NCI-H1048 (cell line): Measurements from ENCODE around the gene ZAR1L.

Source experiments
- DNase-seq: peaks from one replicate; lab custom pipeline; 2025; lab: John Stamatoyannopoulos, UW

The ZAR1L gene

DNA sequence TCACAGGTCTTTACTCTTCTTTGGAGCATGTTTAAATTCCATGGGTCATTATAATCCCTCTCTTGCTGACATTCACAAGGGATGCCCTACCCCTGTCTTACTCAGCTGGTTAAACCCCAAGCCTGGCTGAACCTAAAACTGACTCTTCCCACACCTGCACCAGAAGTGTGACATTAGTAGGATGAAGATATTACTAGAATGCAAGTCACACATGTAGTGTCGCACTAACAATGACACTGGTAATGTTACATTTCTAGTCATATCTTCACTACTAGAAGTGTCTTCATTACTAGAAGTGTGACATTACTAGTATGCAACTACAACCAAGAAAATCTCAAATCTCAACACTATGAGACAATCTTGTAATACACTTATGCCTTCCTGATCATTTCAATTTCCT, 14.2 kb downstream of the ZAR1L start:
- DNase-seq = no peak

DNA sequence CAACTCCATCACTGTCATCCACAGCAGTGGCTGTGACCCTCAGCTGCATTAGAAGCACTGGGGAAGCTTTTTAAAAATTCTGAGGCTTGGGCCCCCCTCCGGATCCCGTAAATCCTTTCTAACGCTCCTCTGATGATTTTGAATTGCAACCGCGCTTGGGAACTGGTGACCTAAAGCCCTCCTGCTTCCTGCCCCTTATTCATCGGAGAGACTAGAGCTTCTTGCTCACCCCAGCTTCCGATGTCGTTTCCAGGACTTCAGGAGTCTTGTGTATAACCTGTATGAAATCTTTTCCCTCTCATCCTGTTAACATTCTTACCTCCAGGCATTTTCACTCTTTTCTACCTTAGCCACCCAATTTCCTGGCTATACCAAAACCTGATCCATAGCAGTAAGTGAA, 14.8 kb downstream of the ZAR1L start:
- DNase-seq = no peak

DNA sequence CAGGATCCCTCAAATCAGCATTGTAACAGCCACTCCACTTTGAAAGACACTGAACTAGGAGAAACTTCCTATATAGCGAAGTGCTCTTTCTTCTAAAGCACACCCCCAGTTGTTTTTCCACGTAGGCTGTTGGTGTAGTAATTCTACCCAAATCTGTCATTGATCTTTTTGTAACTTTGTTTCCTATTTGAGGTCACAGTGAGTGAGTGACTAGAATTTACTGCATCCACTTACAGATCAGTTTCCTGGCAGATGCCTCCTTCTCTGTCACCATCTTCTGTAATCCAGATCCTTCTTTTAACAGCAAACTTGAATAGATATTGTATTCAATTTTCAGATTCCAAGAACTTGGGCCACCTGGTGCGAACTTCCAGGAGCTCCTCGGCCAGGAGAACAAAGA, 15.3 kb downstream of the ZAR1L start:
- no peak for DNase-seq

DNA sequence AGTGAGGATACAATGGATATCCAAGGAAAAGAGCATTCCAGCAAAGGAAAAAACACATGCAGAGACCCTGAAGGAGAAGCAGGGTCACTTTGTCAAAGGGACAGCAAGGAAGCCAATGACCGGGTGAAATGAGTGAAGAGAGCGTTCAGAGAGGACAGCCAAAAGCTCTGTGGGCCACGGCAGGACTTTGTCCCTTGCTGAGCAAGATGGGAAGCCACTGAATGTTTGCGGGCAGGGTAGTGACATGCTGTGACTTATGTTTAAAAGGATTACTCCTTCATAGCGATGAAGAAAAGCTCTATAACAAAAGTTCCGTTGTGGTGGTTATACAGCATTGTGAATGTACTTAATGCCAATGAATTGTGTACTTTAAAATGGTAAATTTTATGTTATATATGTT, 16.5 kb downstream of the ZAR1L start:
- DNase-seq = no peak

DNA sequence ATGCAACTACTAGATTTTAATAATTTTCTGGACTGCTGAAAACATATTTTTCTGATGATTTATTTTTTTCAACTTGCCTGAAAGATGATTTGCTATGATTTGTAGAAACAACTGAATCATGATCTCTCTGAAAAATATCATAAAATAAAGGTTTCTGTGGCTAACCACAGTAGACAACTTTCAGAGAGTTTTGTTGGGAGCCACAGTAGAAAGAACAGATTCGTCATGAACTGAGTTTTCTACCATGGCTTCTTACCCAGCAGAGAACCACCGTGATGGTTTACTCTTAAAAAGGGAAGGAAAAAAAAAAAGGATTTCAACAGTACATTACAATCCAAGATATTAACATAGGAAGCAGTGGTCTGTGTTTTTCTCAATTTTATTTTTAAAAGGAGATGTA, 18.0 kb downstream of the ZAR1L start:
- DNase-seq = no peak

DNA sequence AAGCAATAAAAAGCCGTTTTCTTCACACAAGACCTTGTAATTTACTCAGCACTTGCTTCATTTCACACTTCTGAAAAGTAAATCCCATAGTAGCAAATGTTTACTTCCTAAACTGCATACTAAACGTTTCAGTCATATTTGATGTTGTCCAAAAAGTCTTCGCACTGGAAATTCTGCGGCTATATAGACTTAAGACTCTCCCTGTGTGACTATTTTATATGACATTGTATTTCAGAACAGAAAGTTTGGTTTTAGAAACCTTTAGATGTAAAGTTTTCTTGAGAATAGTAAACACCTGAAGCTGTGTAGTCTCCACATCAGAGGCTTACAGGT, 29.6 kb downstream of the ZAR1L start:
- DNase-seq = no peak

DNA sequence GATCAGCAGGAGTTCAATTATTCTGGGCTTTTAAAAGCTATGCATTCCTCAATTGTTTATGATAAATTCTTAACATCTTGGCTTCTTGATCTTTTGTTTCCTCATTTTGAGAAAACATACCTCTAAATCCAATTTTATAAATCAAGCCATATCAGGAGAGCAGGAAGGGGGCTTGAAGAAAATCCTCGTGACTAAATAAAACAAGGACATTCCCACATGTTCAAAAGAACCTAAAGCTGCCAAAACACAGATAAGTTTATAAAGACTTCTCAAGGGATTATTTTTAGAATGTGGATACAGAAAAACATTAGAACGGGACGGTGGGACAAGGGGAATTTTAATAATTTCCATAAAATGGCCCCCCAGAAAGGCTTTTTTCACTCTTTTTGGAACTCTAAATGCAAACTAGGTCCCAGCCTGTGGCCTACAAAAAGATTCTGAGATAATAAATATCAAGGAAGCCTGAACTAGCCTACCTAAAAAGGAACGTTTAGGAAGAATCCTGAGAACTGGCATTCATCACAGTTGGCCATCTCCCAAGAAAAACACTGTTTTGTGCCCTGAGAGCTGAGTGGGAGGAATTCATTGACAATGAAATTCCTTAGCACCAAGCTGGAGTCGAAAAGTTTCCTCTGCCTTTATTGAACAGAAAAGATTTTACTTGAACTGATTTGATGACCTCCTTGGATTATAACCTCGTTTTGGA, 30.1 kb downstream of the ZAR1L start:
- DNase-seq = no peak

DNA sequence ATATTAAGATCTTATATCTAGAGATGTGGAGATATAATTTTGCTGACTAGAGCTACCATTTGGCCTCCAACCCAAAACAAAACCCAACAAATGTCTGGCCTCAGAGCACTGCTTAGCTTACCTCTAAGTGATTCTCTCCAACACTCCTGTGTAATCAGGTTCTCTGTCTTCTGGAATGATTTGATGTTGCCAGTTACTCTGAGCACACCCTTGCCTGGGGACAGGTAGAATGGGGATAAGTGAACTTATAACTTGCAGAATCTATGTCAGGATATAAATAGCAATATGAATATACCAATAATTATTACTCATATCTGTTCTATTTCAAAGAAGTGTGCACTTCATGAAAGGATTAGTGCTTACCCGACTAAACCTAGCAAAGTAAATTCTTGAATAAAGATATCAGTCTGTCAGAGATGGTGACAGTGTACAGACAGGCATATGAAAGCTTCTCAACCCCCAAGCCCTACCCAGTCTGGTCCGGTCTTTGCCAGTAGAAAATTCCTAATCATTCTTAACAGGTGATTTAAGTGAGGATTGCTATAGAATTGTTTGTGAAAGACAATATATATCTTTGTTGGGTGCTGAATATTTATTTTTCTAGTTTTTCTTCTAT, 33.0 kb downstream of the ZAR1L start:
- DNase-seq = no peak

DNA sequence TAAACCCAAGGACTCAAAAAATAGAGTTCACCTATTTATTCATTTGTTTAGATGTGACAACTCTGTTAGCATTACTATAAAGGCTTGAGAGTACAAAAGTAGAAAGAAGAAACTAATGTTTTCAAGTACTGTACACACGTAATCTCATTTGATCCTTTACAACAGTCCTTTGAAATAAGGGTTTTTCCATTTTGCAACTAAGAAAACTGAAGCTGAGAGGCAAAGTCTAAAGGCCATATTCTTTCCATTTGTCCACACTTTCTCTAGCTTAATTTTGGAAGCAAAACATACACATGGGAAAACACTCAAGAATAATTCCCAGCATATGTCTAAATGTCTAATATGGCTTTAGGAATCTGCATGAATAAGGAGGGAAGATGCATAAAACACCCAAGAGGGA, 34.1 kb downstream of the ZAR1L start:
- DNase-seq = no peak

DNA sequence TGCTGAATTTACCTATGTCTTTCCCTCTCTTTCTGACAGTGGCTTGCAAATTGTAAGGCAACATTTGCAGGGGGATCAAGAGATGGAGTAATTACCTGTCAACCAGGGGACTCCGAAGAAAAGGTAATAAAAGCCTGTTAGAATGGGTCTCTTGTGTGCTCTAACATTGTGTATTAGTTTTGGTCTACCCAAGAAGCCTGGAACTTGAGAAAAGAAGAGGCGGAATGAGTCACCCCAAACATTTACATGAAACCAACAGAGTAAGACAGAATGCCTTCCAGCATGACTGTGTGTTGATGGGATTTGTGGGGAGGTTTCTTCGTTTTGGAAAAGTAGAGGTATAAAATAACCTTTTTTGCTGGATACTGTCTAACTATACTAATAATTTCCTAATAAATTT, 36.7 kb downstream of the ZAR1L start:
- no peak for DNase-seq

DNA sequence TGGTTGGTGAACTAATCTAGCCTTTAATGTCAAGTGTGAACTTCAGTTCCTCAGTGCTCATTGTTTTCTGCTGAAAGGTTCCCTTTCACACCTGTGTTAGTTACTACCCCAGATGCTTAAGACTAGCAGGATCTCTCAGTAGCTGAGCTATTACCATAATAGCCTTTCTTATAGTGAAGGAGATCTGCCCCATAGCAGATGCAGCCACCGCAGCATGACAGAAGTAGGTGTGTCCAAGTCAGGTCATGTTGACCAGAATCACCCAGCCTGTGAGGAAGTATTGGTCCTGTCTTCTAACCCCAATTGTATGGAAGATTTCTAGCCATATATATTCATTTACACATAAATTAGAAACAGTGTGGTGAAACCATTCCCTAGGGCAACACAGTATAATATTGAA, 37.3 kb downstream of the ZAR1L start:
- no peak for DNase-seq

DNA sequence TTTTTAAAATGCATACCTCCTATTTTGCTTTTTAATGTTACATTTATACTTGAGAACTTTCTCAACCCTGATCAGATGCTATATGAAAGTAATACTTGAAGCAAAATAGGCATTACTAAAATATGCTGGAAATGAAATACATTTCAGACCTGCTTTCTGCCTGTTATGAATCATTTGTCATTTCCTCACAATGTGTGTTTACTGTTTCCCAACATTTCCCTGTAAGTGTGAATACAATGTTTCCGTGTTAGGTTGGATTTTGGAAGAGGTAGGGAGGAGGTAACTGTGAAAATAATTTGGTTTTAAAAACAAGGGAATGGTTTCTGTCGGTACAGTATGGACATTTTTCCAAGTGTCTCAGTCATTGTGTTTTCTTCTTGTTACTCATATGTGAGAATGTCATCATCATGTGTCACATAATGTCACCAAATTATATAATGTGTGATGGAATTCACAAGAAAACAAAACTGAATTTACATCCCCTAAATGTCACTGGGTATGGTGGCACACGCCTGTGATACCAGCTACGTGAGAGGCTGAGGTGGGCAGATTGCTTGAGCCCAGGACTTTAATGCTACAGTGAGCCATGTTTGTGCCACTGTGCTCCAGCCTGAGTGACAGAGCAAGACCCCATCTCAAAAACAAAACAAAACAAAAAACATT, 43.0 kb downstream of the ZAR1L start:
- DNase-seq = no peak

DNA sequence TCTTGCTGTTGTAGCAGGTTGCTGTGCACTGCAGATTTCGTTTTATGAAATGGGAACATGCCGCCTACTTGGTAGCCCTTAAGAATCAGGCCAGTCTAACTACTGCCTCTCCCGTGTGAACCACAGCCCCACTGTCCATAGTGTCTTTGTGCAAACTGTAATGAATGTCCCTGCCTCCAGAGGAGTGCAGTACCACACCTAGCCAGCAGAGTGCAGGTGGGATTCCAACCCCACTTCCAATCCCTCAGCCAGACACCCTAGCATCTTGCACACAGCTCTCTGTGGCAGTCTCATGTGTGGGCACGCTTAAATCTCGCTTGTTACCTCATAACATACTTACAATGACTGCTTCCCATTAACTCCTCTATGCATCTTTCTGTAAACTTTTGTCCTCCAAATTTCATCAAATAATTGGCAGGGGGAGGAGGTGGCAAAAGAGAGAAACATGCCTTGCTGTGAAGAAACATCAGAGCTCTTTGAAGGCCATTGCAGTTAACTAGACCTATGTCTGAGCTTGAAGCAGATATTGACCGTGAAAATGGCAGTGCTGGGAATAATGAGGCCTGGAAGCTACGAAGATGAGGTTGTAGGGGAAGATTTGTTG, 47.2 kb downstream of the ZAR1L start:
- no peak for DNase-seq

DNA sequence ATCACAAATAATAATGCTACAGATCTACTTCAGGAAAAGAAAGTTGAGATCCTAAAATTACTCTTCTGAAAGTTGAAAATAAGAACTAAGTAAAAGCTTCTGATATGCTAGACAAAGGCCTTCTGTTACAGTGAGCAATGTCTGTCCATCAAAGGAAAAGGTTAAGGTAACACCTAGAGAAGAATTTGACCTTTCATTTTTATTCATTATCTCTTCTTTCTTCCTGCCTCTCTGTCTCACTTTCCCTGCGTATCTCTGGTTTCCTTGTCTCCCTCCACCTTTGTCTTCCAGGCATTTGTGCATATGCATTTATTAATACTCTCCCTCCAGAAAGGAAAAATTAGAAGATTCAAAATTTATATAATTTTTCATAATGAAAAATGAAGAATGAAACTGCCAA, 49.0 kb downstream of the ZAR1L start:
- DNase-seq = no peak

DNA sequence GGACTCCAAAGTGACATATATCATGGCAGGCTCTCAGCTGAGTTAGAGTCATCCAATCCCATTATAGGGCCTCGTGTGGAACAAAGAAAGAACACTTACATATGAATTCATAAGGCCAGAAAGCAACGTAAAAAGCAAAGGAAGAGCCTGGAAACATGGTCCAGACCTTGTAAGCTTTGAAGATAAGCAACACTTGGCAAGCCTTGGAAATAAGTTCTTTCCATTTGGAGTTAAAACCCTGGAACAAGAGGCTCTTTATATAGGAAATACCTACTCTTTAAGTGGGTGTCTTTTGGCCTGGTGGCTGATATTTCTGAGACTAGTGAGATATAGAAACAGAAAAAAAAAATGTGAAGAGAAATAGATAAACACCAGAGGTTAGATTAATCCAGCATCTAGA, 49.4 kb downstream of the ZAR1L start:
- DNase-seq = no peak

DNA sequence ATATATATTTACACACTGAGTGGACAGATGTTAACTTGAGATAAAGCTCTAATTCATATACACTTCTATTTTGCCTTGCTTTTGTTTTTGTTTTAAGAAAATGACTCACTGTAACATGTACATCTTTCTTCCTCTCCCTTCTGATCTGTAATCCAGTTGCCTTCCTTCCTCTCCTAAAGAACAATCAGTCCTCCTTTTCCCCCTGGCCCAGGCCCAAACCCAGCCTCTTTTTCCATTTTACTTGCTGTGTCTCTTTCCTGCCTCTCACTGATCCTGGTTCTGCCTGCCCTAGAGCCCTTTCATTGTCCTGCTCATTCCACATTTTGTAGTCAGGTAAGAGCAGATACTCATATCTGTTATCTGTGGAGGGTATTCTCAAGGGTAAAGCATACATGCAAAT, 50.8 kb downstream of the ZAR1L start:
- no peak for DNase-seq

DNA sequence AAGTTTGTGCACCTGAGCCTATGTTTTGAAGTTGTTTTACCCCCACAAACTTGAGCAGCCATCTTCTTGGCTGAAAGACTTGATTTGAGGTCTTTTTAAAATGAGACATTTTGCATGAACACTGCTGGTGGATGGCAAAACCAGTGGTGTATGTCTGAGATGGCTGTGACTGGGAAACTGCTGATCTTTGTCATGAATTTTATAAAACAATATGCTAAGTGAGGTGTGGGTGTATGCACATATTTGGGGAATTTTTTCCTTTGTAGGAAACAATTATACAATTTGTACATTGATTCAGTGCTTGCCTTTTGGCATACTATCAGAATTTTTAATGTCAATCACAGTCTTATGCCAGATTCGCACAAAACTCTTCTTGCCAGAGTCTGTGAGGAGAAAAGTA, 52.5 kb downstream of the ZAR1L start:
- no peak for DNase-seq

DNA sequence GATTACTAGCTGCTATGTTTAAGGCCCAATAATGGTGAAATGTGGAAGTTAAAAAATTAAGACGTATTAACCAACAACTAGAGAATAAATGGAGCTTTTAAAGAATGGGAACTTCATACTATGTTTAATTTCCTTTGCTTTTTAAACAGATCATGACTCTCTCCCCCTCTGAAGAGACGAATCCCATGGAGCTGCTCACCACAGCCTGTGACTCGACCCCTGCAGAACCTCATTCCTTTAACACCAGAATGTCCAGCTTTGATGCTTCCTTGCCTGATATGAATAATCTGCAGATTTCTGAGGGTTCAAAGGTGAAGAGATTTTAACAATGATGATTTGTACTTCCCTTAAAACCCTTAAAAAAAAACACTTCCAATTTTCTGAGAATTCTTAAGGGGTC, 53.0 kb downstream of the ZAR1L start:
- DNase-seq = no peak

DNA sequence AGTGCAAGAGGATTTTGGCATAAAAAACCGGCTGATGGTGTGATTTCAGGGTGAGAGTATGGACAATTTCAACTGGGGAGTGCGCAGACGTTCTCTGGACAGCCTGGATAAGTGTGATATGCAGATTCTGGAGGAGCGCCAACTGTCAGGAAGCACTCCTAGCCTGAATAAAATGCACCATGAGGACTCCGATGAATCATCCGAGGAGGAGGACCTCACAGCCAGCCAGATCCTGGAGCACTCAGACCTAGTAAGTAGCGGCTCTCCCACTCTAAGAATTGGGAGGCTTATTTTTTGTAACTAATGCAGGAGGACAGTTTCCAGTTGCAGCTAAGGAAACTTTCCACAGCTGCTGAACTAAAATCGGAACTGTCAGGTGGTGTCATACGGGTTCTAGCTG, 53.6 kb downstream of the ZAR1L start:
- DNase-seq = no peak

DNA sequence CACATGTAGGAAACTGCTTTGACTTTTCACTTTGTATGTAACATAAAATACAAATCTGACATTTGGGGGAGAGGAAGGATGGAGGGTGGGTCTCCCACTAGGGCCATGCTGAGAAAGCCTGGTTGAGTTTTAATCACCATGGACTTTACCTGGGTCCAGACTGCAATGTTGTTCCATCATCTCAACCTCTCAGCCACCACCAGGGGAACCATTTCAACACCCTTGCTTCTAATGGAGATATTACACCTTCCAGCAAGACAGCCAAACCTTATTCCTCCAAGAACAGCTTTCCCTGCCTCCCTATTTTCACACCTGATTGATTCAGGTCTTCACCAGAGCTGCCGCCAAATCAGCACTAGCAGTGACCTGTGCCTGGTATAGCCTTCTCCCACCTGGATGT, 56.0 kb downstream of the ZAR1L start:
- DNase-seq = no peak

DNA sequence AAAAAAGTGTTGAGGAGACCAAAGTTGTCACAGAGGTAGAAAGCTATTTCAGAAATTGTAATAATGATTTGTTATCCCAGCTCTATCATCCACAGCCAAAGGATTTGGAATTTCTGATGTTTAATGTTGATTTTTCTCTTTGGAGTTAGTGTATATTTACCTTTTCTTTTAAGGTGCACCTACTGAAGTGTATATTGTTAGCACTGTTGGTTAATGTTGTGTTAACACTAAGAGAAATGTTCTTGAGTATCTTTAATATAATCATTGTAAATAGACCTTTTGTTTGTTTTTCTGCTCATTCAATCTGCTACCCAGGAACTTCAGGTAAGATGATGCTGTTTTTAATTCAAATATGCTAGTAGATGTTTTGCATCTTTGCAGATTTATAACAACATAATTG, 57.5 kb downstream of the ZAR1L start:
- DNase-seq = no peak

DNA sequence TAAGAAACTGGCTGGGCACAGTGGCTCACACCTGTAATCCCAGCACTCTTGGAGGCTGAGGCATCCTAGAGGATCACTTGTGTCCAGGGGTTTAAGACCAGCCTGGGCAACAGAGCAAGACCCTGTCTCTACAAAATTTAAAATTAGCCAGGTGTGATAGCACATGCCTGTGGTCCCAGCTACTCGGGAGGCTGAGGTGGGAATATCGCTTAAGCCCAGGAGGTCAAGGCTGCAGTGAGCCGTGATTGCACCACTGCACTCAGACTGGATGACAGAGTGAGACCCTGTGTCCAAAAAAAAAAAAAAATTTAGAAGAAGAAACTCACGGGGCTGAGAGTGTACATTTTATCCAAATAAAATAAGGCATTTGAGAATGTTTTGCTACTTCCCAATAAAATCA, 58.9 kb downstream of the ZAR1L start:
- DNase-seq = no peak

DNA sequence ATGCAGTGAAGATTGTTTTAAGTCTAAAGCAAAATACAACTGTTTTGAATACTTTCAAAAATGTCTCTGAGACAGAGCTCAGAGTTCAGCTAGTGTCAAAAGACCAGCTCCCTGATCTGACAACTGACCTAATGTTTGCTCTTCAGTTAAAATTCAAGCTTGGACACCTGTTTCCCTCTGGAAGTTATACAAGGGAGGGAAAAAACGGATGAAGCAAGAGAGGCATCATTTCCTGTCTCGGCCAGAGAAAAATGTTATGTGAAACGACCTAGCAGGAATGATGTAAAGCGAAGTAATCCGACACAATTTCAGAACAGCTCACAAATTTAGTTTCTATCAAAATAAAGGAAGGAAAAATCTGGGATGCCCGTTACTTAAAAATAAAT, 59.4 kb downstream of the ZAR1L start:
- no peak for DNase-seq
